NOMO-1 (cell line): Measurements from ENCODE around the gene NEK2.
A peak's percentile ranks its signal among the peaks of the same experiment; 100 is the strongest.
"Not testable (repeated sequence)": the region's sequence is repeated elsewhere in the genome, so short reads cannot be mapped to it uniquely, and the experiment has no call there.

Experiments used
- DNase-seq, 2 experiments: peaks; one replicate each; lab custom pipeline; 2025; ENCODE audit not compliant: unreplicated experiment in 2 of 2; lab: John Stamatoyannopoulos, UW

NEK2 gene

GRCh38 chr1:211695135-211695816 lies 19.9 kb upstream of the NEK2 start:
- peak; percentile 7 to 46 for DNase-seq

- DNase-seq, result not testable (repeated sequence)
Measured at GRCh38 chr1:211693911-211694310, 18.5 kb upstream of the NEK2 start.

- no peak for DNase-seq
Measured at GRCh38 chr1:211688421-211688820, 13.0 kb upstream of the NEK2 start.

- no peak for DNase-seq
Measured at GRCh38 chr1:211687462-211688215, 12.2 kb upstream of the NEK2 start.

- DNase-seq, result no peak
Measured at GRCh38 chr1:211685823-211686222, 10.4 kb upstream of the NEK2 start.

- no peak for DNase-seq
Measured at GRCh38 chr1:211684791-211685190, 9.4 kb upstream of the NEK2 start.

GRCh38 chr1:211684331-211684730 lies 8.9 kb upstream of the NEK2 start:
- no peak for DNase-seq

GRCh38 chr1:211683396-211684297 lies 8.2 kb upstream of the NEK2 start:
- no peak for DNase-seq

GRCh38 chr1:211682186-211682585 lies 6.8 kb upstream of the NEK2 start:
- not testable (repeated sequence) for DNase-seq

- peak; percentile 64 to 80 for DNase-seq
Measured at GRCh38 chr1:211680752-211681327, 5.4 kb upstream of the NEK2 start.

- DNase-seq, result peak; percentile 48 to 69
Measured at GRCh38 chr1:211677659-211678058, 2.2 kb upstream of the NEK2 start.

- no peak for DNase-seq
Measured at GRCh38 chr1:211676761-211677160, 1.3 kb upstream of the NEK2 start.

GRCh38 chr1:211676106-211676583 lies 724 bp upstream of the NEK2 start:
- no peak for DNase-seq

GRCh38 chr1:211667065-211667617 lies 8.3 kb downstream of the NEK2 start:
- DNase-seq, result no peak

GRCh38 chr1:211660718-211661222 lies 14.7 kb downstream of the NEK2 start:
- DNase-seq, result no peak

GRCh38 chr1:211656728-211657127 lies 18.7 kb downstream of the NEK2 start:
- DNase-seq, result no peak

GRCh38 chr1:211654838-211655787 lies 20.3 kb downstream of the NEK2 start:
- DNase-seq, result peak; percentile 66 to 69

- DNase-seq, result no peak
Measured at GRCh38 chr1:211653959-211654496, 21.4 kb downstream of the NEK2 start.

- no peak for DNase-seq
Measured at GRCh38 chr1:211653293-211653692, 22.1 kb downstream of the NEK2 start.
